ENCODE data around the gene FNDC7.
A peak's percentile ranks its signal among the peaks of the same experiment; 100 is the strongest.
"Not testable (repeated sequence)": the region's sequence is repeated elsewhere in the genome, so short reads cannot be mapped to it uniquely, and the experiment has no call there.

Gene FNDC7

DNA sequence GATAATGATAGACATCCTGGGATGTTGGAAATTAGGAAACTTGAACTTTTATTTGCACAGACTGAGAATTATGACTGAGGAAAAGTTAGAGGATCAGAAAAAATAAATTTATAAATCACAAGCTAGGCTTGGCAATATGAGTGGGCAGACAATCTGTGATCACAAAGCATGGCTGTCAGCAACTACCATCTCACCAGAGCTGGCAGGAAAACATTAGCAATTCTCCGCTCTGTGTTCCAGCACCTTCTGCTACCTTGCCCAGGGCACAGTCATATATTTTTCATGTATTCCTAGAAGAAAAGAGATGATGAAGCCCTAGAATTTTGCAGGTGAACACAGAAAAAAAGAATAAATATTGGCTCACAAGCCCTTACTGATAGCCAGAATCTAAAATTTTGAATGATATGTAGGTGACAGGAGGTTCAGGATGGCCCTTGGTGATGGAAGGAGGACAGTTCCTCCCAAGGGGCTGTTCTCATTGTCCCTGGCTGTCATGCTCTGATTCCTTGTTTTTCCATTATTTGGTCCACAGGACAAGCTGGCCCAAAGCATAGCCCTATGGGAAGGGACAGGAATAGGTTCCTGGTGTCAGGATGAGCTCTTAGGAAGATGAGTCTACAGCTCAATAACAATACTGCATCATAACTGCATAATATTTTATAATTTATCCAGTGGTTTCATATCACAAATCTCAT lies 21.6 kb downstream of the FNDC7 start:
- DNase-seq (ENCODE audit: extremely low read depth in 1 of 2, low read depth in 1 of 2): no peak

DNA sequence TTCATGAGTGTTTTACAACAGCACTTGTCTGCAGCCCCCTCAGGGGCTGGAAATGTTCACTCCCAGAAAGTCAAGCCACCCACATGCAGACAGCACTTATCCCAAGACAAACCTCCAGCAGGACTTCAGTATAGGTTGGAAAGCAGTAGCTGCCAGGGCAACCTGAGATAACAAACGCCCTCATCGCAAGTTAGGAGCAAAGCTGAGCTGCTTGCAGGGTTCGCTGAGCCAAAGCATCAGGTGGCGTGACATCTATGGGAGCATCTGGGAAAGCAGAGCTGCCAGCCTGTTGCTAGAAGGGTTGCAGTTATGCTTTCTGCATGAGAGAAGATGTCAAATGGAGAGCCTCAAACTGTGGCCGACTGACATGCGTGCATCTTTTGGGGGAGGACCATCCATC lies 29.5 kb downstream of the FNDC7 start:
- DNase-seq (ENCODE audit: extremely low read depth in 1 of 2, low read depth in 1 of 2): no peak

DNA sequence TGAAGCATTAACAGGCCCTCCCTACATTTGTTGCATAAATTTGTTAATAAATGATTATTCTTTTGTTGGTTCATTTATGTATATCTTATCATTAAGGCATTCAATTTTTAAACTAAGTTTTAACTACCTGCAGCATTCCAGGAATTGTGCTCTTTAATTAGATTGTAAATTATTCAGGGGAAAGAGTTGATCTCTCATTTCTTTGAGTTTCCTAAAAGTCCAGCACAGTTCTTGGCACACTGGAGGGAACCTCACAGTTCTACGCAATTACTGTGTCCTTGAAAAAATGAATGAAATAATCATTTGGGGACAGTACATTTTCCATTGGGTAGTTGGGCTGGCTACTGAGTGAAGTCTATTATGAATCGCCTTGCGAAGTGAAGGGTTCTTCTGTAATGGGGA lies 33.3 kb downstream of the FNDC7 start:
- no peak for DNase-seq (ENCODE audit: extremely low read depth in 1 of 2, low read depth in 1 of 2)

DNA sequence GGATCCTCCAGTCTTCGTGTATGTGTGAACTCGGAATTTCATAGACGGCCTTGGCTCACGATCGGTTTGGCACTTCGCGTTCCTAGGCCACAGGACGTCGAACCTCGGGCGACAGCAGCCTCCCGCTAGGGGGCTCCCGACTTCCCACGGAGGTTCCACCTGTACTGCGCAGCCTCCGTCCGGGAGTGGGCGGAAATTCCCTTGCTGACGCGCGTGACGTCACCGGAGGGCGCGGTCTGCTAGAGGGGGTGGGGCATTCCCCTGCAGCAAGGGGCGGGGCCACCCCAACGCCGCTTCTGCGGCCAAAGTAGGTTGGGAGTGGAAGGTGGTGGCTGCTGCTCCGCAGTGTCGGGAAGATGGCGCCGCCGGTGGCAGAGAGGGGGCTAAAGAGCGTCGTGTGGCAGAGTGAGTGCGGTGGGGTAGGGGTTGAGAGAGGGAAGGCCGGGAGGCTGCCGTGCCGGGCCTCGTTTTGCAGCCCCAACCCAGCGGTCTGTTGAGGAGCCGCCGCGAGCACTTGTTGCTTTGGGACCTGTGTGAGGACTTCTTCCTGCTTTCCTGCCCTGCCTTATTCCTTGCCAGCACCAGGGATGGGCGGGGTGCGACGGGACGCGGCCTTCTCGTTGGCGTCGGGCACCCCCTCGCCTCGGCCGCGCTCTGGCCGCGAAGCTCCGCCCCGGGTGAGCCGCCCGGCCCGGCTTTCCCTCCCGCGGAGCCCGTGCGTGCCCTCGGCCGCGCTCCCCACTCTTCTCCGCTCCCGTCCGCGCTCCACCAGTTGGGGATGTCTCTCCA lies 33.9 kb downstream of the FNDC7 start, which contains the start of gene STXBP3:
Gene STXBP3, plus strand, starts transcription at position 293 of the 789 bp plus-strand sequence. Its CDS starts 64 bp downstream, at position 357.
- peak; percentile 100 for DNase-seq (ENCODE audit: extremely low read depth in 1 of 2, low read depth in 1 of 2)

DNA sequence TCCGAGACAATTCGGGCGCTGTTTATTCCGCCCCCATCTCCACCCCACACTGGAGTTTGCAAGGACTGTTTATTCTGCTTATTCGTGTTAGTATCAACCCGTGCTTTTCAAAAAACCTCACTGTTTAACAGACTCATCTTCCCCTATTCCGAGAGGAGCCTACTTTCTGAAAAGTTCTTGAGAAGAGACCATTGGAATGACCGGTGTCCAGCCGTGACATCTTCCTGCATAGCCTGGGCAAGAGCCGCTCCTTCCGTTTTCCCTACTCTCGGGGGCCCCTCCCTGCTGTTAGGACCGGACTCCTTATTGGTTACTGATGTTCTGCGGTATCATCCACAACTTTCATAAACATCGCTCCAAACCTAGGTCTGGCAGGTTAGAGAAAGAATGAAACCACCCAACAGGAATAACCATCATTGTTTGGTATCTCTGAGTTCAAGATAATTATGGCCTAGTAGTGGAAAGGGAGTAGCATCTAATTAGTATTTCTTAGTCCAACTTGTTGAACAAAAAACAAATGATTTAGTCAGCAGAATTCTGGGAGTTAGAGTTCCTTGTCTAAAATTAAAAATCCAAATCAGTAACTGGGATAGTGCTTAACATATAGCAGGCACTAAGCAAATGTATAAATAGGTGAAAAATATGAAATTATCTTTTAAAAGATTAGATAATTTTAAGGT lies 34.6 kb downstream of the FNDC7 start:
- DNase-seq (ENCODE audit: extremely low read depth in 1 of 2, low read depth in 1 of 2): no peak

DNA sequence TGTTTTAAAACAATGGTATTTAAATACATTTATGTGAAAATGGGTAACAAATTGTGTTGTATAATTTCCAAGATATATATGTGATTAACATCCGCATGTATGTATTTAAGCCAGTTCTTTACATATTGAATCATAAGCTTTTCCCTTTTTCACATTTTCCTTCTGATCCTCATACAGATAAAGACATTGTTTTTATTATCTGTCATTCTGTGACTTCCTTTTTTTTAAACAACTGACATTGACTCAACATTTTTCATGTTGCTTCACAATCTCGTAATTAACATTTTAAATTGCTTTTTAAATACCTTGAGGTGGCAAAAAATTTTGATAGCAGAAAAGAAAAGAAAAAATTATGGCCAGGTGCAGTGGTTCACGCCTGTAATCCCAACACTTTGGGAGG lies 35.2 kb downstream of the FNDC7 start:
- no peak for DNase-seq (ENCODE audit: extremely low read depth in 1 of 2, low read depth in 1 of 2)

DNA sequence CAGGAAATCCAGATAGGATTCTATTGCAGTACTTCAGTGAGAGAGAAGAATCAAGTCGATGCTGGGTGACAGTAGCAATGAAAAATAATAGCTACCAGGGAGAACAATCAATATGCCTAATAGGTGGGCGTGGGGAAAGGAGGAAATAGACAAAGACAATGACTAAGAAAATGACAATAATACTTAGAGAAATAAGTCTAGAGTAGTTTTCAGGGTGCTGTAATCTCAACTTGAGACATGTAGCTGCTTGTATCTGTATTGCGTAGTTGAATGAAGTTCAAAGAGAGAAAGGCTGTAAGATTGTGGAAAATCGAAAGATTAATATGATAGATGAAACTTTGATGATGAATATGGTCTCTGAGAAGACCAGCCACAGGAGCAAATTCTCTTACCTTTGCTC lies 36.4 kb downstream of the FNDC7 start:
- no peak for DNase-seq (ENCODE audit: extremely low read depth in 1 of 2, low read depth in 1 of 2)

DNA sequence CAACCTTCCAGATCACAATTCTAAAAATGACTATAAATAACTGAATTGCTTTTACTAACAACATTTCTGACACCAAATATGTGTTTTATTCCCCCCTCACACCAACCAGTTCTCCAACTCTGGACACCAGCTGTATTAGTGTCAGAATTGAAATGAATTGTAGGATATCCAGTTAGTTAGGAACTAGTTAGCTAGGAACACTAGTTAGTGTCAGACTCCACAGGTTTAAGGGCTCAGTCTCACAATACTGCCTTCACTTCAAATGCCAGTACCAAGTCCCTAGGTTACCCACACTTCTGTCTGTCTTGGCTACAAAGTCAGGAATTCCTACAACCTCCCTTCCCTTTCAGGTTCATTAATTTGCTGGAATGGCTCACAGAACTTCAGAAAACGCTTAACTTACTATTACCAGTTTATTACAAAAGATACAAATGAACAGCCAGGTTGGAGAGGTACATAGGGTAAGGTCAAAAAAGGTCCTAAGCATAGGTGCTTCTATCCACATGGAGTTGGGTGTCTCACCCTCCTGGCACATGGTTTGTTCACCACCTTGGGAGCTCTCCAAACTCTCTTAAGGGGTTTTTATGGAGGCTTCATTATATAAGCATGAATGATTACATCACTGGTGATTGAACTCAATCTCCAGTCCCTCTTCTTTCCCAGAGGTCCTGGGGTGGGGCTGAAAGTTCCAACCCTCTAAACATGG lies 37.9 kb downstream of the FNDC7 start:
- no peak for DNase-seq (ENCODE audit: extremely low read depth in 1 of 2, low read depth in 1 of 2)

DNA sequence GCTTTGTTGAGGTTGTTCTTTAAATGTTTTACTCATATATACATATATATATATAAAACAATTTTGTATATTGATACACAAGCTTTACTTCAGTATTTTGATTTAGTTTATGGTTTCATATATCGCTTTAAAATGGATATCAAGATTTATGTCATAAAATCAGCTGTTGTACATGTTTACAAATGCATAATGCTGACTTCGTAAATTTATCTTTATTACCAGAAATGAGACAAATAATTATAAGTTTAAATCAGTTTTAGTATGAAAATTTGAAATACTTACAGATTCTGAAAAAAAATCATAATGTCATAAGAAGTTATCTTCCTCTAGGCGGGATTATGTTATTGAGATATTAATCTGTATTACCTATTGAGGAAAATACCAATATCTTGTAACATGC lies 40.7 kb downstream of the FNDC7 start:
- no peak for DNase-seq (ENCODE audit: extremely low read depth in 1 of 2, low read depth in 1 of 2)

DNA sequence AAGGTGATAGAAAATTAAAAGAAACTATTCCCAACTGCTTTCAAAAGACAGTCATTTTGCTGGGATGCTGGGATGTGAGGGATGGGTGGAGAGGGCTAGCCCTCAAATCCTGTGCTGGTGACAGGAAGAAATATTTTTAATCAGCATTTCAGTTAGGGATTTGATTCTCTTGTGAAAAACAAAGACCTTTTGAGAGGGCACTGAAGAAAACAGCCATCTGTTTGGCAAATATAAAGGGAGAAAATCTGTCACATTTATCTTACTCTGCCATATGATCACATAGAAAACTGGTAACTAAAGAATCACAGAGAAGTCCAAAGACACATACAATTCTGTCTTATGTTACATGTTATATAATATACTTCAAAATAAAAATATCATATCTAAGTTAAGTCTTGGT lies 46.1 kb downstream of the FNDC7 start:
- DNase-seq (ENCODE audit: extremely low read depth in 1 of 2, low read depth in 1 of 2): no peak

DNA sequence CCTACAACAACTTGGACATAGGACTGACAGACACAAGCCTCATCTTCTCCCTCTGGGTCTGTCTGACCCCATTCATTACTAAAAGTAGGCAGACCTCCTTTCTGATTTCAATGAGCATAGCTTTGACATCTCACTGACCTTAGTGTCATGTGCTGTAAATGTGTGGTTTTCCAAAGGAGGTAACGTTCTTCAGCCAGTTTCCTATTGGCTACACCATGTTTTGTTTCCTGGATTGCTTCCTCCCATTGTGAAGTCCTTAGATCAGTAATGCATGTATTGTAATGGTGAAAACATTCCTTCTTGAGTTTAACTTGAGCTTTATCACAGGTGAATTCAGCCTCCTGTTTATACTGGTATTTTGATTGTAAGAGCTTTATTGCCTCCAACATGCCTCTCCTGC lies 54.4 kb downstream of the FNDC7 start:
- DNase-seq (ENCODE audit: extremely low read depth in 1 of 2, low read depth in 1 of 2): no peak

DNA sequence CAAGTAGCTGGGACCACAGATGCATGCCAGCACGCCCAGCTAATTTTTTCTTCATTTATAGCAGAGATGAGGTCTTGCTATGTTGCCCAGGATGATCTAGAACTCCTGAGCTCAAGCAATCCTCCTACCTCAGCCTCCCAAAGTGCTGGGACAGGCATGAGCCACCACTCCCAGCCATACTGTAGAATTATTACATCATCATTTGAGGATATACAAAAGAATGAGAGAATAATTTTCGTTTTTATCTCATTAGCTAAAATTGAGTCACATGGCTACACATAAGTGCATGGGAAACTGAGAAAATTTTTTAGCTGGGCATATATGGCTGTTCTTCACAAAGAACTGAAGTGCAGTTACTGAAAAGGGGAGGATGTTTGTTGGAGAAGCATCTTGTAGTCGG lies 55.0 kb downstream of the FNDC7 start:
- no peak for DNase-seq (ENCODE audit: extremely low read depth in 1 of 2, low read depth in 1 of 2)

DNA sequence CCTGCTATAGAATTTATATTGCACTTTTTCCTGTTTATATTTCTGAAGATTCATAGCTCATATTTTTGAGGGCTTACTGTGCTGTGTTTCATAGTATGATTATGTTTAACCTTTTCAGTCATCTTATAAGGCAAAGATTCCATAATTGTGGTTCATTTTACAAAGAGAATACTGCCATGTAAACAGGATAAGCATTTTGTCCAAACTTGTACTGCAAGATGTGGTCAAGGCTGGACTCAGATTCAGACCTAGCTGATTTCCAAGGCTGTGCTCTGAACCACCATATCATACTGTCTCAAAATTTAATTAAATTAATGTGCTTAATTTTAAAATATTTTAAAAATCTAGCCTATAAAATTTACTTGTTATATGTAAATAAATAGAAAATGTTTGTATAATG lies 65.1 kb downstream of the FNDC7 start:
- no peak for DNase-seq (ENCODE audit: extremely low read depth in 1 of 2, low read depth in 1 of 2)

DNA sequence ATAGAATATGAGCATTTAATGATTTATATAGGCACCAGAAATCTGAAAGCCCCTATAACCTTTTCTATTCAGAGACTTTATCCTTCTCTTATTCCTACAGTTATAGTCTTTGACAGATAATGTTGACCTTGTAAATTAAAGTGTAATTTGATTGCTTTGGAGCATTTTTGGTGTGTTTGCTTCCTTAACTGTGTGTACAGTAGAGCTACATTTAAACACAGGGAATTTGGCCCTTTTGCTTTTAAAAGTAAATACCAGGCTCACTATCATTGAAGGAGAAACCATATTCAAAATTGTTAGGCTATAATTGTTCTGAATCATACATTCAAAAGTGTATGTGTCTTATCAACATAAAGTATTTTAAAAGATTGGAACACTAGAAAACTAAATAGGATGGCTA lies 66.7 kb downstream of the FNDC7 start:
- DNase-seq (ENCODE audit: extremely low read depth in 1 of 2, low read depth in 1 of 2): no peak

DNA sequence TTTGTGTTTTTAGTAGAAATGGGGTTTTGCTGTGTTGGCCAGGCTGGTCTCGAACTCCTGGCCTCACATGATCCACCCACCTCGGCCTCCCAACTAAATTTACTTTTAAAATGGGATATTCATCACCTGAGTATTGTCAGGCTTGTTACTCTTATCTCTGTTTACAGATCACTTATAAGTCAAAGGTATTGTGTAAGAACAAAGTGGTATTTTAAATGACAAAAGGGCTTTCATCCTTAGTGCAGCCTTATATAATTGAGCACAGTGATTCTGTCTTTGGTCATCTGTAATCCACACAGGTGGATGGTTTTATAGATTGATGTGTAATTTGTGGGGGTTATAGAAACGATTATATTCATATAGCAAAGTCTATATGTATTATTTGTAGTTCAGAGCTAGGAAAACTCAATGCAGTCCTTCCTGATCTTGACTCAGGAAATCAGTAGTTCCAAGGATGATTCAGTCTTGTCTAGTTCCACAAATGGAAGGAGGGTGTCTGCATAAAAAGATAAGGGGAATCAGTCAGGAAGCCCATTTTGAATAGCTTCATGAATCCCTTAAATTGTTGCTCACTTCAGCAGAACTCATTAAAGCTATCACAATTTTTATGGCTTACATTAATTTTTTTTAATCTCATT lies 68.3 kb downstream of the FNDC7 start:
- no peak for DNase-seq (ENCODE audit: extremely low read depth in 1 of 2, low read depth in 1 of 2)

DNA sequence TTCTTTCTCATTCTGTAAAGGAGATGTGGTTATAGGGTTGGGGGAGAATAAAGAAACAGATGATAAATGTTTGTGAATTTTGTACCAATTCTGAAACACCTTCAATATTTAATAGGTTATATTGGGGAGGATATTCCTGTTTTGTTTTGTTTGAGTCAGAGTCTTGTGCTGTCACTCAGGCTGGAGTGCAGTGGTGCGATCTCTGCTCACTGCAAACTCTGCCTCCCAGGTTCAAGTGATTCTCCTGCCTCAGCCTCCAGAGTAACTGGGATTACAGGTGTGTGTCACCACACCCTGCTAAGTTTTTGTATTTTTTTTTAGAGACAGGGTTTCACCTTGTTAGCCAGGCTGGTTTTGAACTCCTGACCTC lies 68.9 kb downstream of the FNDC7 start:
- not testable (repeated sequence) for DNase-seq (ENCODE audit: extremely low read depth in 1 of 2, low read depth in 1 of 2)

DNA sequence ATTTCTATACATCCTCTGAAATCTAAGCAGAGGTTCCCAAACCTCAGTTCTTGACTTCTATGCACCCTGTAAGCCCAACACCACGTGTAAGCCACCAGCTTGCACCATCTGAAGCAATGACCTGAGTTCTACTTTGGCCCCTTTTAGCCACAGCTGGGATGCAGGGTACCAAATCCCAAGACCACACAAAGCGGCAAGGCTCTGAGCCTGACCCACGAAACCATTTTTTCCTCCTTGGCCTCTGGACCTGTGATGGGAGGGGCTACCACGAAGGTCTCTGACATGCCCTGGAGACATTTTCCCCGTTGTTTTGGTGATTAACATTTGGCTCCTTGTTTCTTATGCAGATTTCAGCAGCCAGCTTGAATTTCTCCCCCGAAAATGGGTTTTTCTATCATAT lies 72.6 kb downstream of the FNDC7 start:
- no peak for DNase-seq (ENCODE audit: extremely low read depth in 1 of 2, low read depth in 1 of 2)

DNA sequence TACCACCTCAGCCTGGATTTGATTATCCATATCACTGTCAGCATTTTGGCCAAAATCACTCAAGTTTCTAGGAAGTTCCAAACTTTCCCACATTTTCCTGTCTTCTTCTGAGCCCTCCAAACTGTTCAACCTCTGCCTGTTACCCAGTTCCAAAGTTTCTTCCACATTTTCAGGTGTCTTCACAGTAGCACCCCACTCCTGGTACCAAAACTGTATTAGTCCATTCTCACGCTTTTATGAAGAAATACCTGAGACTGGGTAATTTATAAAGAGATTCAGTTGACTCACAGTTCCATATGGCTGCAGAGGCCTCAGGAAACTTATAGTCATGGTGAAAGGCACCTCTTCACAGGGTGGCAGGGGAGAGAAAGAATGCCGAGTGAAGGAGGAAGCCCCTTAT lies 73.2 kb downstream of the FNDC7 start:
- DNase-seq (ENCODE audit: extremely low read depth in 1 of 2, low read depth in 1 of 2): no peak

DNA sequence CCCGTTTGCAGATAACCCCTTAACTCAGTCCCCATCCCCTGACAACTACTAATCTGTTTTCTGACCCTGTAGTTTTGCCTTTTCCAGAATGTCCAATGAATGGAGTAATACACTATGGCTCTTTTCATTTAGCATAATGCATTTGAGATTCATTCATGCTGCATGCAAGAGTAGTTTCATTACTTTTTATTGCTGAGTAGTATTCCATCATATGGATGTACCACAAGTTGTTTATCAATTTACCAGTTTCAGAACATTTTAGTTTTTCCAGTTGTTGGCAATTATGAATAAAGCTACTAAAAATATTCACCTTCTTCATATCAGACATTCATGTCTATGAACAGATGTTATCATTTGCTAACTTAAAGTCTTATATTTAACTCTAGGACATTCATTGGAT lies 79.1 kb downstream of the FNDC7 start:
- DNase-seq (ENCODE audit: extremely low read depth in 1 of 2, low read depth in 1 of 2): no peak
